ENCODE results near the gene ABCC5.
"Not testable (repeated sequence)": the region's sequence is repeated elsewhere in the genome, so short reads cannot be mapped to it uniquely, and the experiment has no call there.

ABCC5 gene

DNA sequence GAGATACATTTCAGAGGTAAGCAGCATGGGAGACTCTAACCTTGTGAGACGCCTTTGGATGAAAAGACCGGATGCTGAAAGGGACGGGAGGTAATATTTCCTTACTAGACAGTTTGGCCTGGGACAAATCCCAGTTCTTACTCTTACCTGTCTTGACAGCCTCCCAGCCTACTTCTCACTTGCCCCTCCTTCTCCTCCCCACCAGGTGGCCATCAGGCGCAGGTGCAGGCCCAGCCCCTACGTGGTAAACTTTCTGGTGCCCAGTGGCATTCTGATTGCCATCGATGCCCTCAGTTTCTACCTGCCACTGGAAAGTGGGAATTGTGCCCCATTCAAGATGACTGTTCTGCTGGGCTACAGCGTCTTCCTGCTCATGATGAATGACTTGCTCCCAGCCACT is 20.1 kb upstream of the ABCC5 start:
- Histone ChIP-seq H3K4me3 (ENCODE audit: low read length) (no peak overlapping the region), H3K36me3 (ENCODE audit: control insufficient read depth, insufficient read depth, low read length) (no peaks in the 10 kb centered on the region), H3K4me1 (ENCODE audit: control insufficient read depth, insufficient read depth, low read length) (no peaks in the 10 kb centered on the region), H3K9ac (ENCODE audit: low read length) (no peak overlapping the region), H3K27me3 (ENCODE audit: control insufficient read depth, insufficient read depth, low read length) (no peaks in the 10 kb centered on the region), H3K9me3 (ENCODE audit: control insufficient read depth, low read length) (no peaks in the 10 kb centered on the region)

DNA sequence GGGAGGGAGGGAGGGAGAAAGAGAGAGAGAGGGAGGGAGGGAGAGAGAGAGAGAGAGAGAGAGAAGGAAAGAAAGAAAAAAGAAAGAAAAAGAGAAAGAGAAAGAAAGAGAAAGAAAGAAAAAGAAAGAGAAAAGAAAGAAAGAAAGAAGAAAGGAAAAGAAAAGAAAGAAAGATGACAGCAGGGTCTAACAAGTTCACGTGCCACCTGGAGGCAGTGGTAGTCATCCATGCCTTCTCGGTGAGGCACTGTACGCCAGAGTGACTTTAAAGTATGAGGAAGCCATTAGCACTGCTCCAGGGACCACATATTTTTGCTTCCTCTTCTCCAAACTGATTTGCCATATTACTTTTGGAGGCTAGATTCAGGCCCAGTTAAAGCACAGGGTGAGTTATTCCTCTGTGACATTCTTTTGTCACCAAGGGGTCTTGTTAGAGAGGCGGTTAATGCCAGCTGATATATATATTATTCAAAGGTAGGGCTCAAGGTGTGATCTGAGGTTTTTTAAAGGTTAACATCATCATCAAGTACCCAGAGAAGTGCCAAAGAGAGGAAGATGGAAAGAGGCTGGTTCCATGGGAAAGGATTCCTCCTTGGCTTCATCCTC is 13.6 kb upstream of the ABCC5 start, which contains the start of gene HTR3D:
Gene HTR3D, plus strand, starts transcription at position 556 of the 606 bp plus-strand sequence. Its CDS starts 0 bp downstream, at position 556.
- no peaks in the 10 kb centered on the region for H3K27me3 ChIP-seq (ENCODE audit: control insufficient read depth, insufficient read depth, low read length)
- no peak within 1 kb of the TSS for H3K9ac ChIP-seq (ENCODE audit: low read length)

DNA sequence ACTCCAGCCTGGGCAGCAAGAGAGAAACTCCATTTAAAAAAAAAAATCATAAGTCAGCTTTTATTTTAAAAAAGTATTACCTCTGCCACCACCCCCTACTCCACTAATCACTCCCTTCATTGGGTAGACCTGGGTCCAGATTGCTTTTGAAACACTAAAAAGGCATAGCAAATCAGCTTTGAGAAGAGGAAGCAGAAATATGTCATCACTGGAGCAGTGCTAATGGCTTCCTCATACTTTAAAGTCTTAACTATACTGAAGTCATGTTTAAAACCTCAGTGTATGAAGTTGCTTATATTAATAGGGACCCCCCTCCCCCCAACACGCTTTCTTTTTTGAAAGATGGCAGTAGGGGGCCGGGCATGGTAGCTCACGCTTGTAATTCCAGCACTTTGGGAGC is 12.9 kb upstream of the ABCC5 start:
- Histone ChIP-seq H3K9me3 (ENCODE audit: control insufficient read depth, low read length) (no peaks in the 10 kb centered on the region), H3K9ac (ENCODE audit: low read length) (no peak overlapping the region), H3K36me3 (ENCODE audit: control insufficient read depth, insufficient read depth, low read length) (no peaks in the 10 kb centered on the region), H3K4me1 (ENCODE audit: control insufficient read depth, insufficient read depth, low read length) (no peaks in the 10 kb centered on the region), H3K4me3 (ENCODE audit: low read length) (no peak overlapping the region), H3K27me3 (ENCODE audit: control insufficient read depth, insufficient read depth, low read length) (no peaks in the 10 kb centered on the region)

More for the DNA sequence above, 13.6 kb upstream of the ABCC5 start, which contains the start of gene HTR3D:
- Histone ChIP-seq H3K9me3 (ENCODE audit: control insufficient read depth, low read length) (no peaks in the 10 kb centered on the region), H3K4me3 (ENCODE audit: low read length) (no peak within 1 kb of the TSS), H3K4me1 (ENCODE audit: control insufficient read depth, insufficient read depth, low read length) (no peaks in the 10 kb centered on the region), H3K36me3 (ENCODE audit: control insufficient read depth, insufficient read depth, low read length) (no peaks in the 10 kb centered on the region)

DNA sequence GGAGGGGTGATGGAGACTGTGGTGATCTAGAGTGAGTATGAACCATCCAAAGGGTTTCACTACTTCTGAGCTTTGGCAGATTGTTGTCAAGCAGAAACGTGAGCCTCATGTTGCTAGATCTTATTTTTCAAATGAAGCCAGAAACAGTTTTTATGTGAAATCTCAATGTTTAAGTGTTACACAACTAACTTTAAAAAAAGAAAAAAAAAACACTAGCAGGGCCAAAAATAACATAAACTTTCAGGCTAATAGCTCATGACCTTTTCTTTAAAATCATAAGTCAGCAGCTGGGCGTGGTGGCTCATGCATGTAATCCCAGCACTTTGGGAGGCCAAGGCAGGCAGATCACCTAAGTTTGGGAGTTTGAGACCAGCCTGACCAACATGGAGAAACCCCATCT is 11.8 kb upstream of the ABCC5 start:
- Histone ChIP-seq H3K4me1 (ENCODE audit: control insufficient read depth, insufficient read depth, low read length) (no peaks in the 10 kb centered on the region), H3K4me3 (ENCODE audit: low read length) (no peak overlapping the region), H3K36me3 (ENCODE audit: control insufficient read depth, insufficient read depth, low read length) (no peaks in the 10 kb centered on the region), H3K9me3 (ENCODE audit: control insufficient read depth, low read length) (no peaks in the 10 kb centered on the region), H3K27me3 (ENCODE audit: control insufficient read depth, insufficient read depth, low read length) (no peaks in the 10 kb centered on the region), H3K9ac (ENCODE audit: low read length) (no peak overlapping the region)

DNA sequence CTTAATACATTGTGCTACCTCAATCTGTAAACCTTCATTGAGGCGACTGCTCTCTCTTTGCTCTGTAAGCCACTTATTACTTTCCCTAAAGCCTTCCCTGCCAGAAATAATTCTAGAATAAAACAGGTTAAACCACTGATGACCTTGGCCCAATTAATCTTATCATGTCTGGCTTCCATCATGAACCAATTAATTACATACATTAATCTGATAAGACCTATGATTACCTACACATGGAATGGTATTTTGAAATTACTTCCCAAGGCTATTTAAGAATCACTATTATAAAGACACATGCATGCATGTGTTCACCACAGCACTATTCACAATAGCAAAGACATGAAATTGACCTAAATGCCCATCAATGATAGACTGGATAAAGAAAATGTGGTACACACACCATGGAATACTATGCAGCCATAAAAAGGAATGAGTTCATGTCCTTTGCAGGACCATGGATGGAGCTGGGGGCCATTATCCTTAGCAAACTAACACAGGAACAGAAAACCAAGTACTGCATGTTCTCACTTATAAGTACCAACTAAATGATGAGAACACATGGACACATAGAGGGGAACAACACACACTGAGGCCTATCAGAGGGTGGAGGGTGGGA is 10.7 kb upstream of the ABCC5 start:
- H3K4me1 ChIP-seq (ENCODE audit: control insufficient read depth, insufficient read depth, low read length); H3K27me3 ChIP-seq (ENCODE audit: control insufficient read depth, insufficient read depth, low read length): not testable (repeated sequence)

DNA sequence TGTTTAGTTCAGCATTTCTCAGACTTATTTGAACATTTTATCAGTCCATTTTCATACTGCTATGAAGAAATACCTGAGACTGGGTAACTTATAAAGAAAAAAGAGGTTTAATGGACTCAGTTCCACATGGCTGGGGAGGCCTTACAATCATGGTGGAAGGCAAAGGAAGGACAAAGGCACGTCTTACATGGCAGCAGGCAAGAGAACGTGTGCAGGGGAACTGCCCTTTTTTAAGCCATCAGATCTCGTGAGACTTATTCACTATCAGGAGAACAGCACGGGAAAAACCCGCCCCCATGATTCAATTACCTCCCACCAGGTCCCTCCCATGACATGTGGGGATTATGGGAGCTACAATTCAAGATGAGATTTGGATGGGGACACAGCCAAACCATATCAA is 7.6 kb upstream of the ABCC5 start:
- not testable (repeated sequence) for H3K4me1 ChIP-seq (ENCODE audit: control insufficient read depth, insufficient read depth, low read length); H3K9ac ChIP-seq (ENCODE audit: low read length); H3K4me3 ChIP-seq (ENCODE audit: low read length); H3K9me3 ChIP-seq (ENCODE audit: control insufficient read depth, low read length); H3K36me3 ChIP-seq (ENCODE audit: control insufficient read depth, insufficient read depth, low read length); H3K27me3 ChIP-seq (ENCODE audit: control insufficient read depth, insufficient read depth, low read length)

More for the DNA sequence above, 10.7 kb upstream of the ABCC5 start:
- H3K9ac ChIP-seq (ENCODE audit: low read length); H3K36me3 ChIP-seq (ENCODE audit: control insufficient read depth, insufficient read depth, low read length); H3K9me3 ChIP-seq (ENCODE audit: control insufficient read depth, low read length); H3K4me3 ChIP-seq (ENCODE audit: low read length): not testable (repeated sequence)

DNA sequence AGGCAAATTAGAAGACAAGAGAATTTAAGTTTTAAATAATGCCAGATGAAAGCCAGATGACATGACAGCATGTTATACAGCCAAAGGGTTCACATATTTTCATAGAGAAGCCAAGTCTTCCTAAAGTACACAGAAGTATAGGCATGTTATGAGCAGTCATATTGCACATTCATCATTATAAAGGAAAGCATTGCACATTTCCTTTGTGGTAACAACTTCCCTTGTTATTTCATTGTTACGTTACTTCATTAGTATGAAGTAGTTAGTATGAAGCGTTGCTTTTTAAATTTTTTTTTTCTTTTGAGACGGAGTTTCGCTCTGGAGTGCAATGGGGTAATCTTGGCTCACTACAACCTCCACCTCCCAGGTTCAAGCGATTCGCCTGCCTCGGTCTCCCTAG is 4.6 kb upstream of the ABCC5 start:
- Histone ChIP-seq H3K4me3 (ENCODE audit: low read length) (no peak overlapping the region), H3K36me3 (ENCODE audit: control insufficient read depth, insufficient read depth, low read length) (no peaks in the 10 kb centered on the region), H3K9me3 (ENCODE audit: control insufficient read depth, low read length) (no peaks in the 10 kb centered on the region), H3K4me1 (ENCODE audit: control insufficient read depth, insufficient read depth, low read length) (no peaks in the 10 kb centered on the region), H3K27me3 (ENCODE audit: control insufficient read depth, insufficient read depth, low read length) (no peaks in the 10 kb centered on the region), H3K9ac (ENCODE audit: low read length) (no peak overlapping the region)

DNA sequence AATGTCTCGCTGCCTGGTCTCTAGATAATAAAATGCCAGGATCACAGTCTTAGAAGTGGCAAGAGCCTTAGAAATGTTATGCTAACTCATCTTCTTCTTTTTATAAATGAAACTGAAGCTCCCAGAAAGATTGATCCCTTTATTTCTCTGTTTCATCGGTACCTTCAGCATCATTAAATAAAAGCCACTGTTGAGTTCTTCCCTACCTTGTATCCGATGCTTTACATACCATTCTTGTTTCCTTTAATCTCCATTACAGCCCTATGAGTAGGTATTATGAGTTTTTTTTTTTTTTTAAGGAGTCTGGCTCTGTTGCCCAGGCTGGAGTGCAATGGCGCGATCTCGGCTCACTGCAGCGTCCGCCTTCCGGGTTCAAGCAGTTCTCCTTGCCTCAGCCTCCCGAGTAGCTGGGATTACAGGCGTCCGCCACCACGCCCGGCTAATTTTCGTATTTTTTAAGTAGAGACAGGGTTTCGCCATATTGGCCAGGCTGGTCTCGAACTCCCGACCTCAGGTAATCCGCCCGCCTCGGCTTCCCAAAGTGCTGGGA is 815 bp upstream of the ABCC5 start:
- H3K9me3 ChIP-seq (ENCODE audit: control insufficient read depth, low read length), result no peaks in the 10 kb centered on the region
- H3K27me3 ChIP-seq (ENCODE audit: control insufficient read depth, insufficient read depth, low read length), result no peaks in the 10 kb centered on the region
- peaks cover 6% of the 10 kb centered on the region for H3K4me1 ChIP-seq (ENCODE audit: control insufficient read depth, insufficient read depth, low read length)
- no peaks in the 10 kb centered on the region for H3K36me3 ChIP-seq (ENCODE audit: control insufficient read depth, insufficient read depth, low read length)
- H3K9ac ChIP-seq (ENCODE audit: low read length), result peak overlapping the region; percentile 75
- H3K4me3 ChIP-seq (ENCODE audit: low read length), result peak overlapping the region; percentile 100

DNA sequence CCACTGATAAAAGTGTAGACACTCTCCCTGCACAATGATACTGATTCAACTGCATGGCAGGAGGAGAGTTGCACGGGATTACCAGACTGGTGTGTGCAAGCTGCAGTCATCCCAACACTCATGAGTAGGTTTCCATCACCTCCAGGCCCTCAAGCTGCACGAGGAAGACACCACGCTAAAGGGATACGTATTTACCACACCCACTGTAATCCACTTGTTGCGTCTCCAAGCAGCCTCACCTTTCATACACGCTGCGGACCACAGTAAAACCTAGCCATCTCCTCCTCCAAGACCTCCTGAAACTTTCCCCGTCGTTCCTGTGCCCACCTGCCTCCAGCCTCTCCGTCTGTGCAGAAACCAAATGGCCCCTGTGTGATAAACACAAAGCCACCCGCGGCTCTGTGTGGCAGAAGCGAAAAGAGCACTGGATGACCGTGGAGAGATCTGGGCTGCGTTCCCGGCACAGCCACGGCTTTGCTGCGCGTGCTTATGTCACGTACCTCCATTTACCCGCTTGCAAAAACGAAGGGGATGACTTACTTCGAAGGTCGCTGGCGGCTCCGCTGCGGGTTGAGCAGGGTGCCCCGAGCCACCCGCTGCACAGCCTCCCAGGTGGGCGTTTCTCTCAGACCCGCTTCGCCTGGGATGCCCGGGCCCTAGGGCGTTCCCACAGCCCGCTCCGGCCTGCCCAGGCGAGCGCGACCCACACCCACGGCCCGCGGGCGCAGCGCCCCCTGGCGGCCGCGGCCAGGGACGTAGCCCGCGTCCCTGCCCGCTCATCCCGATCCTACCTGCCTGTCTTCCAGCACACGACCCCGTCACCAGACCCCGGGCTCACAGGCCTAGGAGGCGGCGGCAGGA is 643 bp downstream of the ABCC5 start:
- Histone ChIP-seq H3K4me1 (ENCODE audit: control insufficient read depth, insufficient read depth, low read length) (peaks cover 6% of the 10 kb centered on the region), H3K9ac (ENCODE audit: low read length) (peak overlapping the region; percentile 75), H3K36me3 (ENCODE audit: control insufficient read depth, insufficient read depth, low read length) (no peaks in the 10 kb centered on the region), H3K4me3 (ENCODE audit: low read length) (peak overlapping the region; percentile 100), H3K27me3 (ENCODE audit: control insufficient read depth, insufficient read depth, low read length) (no peaks in the 10 kb centered on the region), H3K9me3 (ENCODE audit: control insufficient read depth, low read length) (no peaks in the 10 kb centered on the region)

DNA sequence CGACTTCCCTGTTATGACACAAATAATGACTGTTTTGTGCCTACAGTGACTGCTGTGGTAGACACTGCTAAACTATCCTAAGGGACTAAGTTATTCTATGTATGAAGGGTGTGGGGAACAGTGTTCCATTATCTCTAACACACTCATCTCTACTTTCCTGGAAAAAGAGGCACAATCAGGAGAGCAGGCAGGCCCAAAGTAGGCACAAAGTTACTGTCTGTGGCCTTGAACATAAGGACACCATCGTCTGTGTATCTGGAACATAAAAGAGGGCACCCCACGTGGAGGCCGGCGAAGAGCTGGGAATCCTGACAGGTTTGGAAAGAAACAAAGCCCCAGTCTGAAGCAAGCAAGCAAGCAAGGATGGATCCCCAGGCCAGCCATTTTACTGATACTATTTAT is 1.5 kb downstream of the ABCC5 start:
- Histone ChIP-seq H3K4me3 (ENCODE audit: low read length) (peak overlapping the region; percentile 100), H3K9ac (ENCODE audit: low read length) (peak overlapping the region; percentile 75), H3K36me3 (ENCODE audit: control insufficient read depth, insufficient read depth, low read length) (no peaks in the 10 kb centered on the region), H3K9me3 (ENCODE audit: control insufficient read depth, low read length) (no peaks in the 10 kb centered on the region), H3K4me1 (ENCODE audit: control insufficient read depth, insufficient read depth, low read length) (peaks cover 6% of the 10 kb centered on the region), H3K27me3 (ENCODE audit: control insufficient read depth, insufficient read depth, low read length) (no peaks in the 10 kb centered on the region)

DNA sequence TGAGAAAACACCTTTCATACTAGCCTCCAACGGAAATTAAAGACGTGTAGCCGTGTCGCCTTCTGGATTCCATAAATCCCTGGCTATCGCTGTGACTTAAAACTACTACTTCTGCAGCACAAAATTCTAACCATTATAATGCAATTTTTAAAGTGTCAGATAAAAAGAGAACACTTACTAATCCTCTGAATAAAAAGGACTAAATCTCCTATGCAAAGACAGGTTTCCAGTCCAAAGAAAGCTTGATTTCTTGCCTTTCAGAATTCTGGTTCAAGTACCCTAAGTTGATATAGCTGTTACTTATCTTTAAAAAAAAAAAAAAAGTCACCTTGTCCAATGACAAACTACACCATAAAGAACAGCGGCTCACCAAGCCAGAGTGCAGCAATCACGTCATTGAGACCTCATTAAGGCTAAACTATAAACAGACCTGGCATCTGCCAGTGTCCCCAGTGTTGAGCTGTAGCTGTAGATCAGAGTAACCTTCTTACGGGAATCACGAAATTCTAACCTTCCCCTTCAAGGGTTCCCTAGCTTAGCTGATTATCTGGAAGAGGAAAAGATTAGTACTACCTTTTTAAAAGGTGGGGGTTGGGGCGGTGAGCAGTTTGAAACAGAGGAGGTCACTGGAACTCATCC is 2.2 kb downstream of the ABCC5 start:
- H3K4me1 ChIP-seq (ENCODE audit: control insufficient read depth, insufficient read depth, low read length), result peaks cover 6% of the 10 kb centered on the region
- no peaks in the 10 kb centered on the region for H3K9me3 ChIP-seq (ENCODE audit: control insufficient read depth, low read length)
- H3K4me3 ChIP-seq (ENCODE audit: low read length), result peak overlapping the region; percentile 100
- H3K9ac ChIP-seq (ENCODE audit: low read length), result peak overlapping the region; percentile 75
- H3K27me3 ChIP-seq (ENCODE audit: control insufficient read depth, insufficient read depth, low read length), result no peaks in the 10 kb centered on the region
- no peaks in the 10 kb centered on the region for H3K36me3 ChIP-seq (ENCODE audit: control insufficient read depth, insufficient read depth, low read length)

Measured in mucosa of stomach (tissue), 1 donor.